ENCODE results near the gene HS6ST2.

HS6ST2 gene

GRCh38 chrX:132875650-132876522, 82.5 kb downstream of the HS6ST2 start:
- Histone ChIP-seq H3K4me1 (ENCODE audit: control extremely low read depth in 1 of 4, control insufficient read depth in 4 of 4, insufficient read depth in 4 of 4, low read length in 3 of 4) (no peaks in the 10 kb centered on the region), H3K27ac (ENCODE audit: insufficient read depth in 1 of 2, low read depth in 1 of 2, low read length in 2 of 2, poor library complexity in 1 of 2, severe bottlenecking in 2 of 2) (no peak overlapping the region), H3K36me3 (ENCODE audit: control insufficient read depth in 4 of 4, insufficient read depth in 4 of 4, low read length in 3 of 4) (no peaks in the 10 kb centered on the region), H3K27me3 (replicated peaks in 2 of 5; ENCODE audit: control insufficient read depth in 4 of 5, insufficient read depth in 5 of 5, low read length in 4 of 5) (peaks cover 0 to 9% (median 0%) of the 10 kb centered on the region in 5 experiments), H3K9me3 (ENCODE audit: control extremely low read depth in 1 of 5, control insufficient read depth in 4 of 5, insufficient read depth in 2 of 5, low read depth in 1 of 5, low read length in 4 of 5) (no peaks in the 10 kb centered on the region), H3K4me3 (ENCODE audit: control insufficient read depth in 1 of 7, extremely low read depth in 1 of 7, insufficient read depth in 4 of 7, low read depth in 2 of 7, low read length in 6 of 7) (no peak overlapping the region)
- POLR2A ChIA-PET, result no interaction called here
- CTCF ChIA-PET, result no interaction called here
- 62% methylated on average over 3 of the region's 3 CpGs for WGBS (ENCODE audit: insufficient coverage)
- DNase-seq, result no peak

GRCh38 chrX:132862562-132862961, 95.9 kb downstream of the HS6ST2 start:
- peak in 1 of 3 donors; percentile 2 for DNase-seq
- Histone ChIP-seq H3K36me3 (ENCODE audit: control insufficient read depth in 4 of 4, insufficient read depth in 4 of 4, low read length in 3 of 4) (no peaks in the 10 kb centered on the region), H3K9me3 (ENCODE audit: control extremely low read depth in 1 of 5, control insufficient read depth in 4 of 5, insufficient read depth in 2 of 5, low read depth in 1 of 5, low read length in 4 of 5) (peaks cover 0 to 1% (median 0%) of the 10 kb centered on the region in 5 experiments), H3K27me3 (replicated peaks in 2 of 5; ENCODE audit: control insufficient read depth in 4 of 5, insufficient read depth in 5 of 5, low read length in 4 of 5) (peaks cover 0 to 2% (median 0%) of the 10 kb centered on the region in 5 experiments), H3K27ac (ENCODE audit: insufficient read depth in 1 of 2, low read depth in 1 of 2, low read length in 2 of 2, poor library complexity in 1 of 2, severe bottlenecking in 2 of 2) (no peak overlapping the region), H3K4me1 (ENCODE audit: control extremely low read depth in 1 of 4, control insufficient read depth in 4 of 4, insufficient read depth in 4 of 4, low read length in 3 of 4) (peaks cover 0 to 6% (median under 1%) of the 10 kb centered on the region in 4 experiments), H3K4me3 (ENCODE audit: control insufficient read depth in 1 of 7, extremely low read depth in 1 of 7, insufficient read depth in 4 of 7, low read depth in 2 of 7, low read length in 6 of 7) (no peak overlapping the region)
- POLR2A ChIA-PET, result no interaction called here
- CTCF ChIA-PET, result no interaction called here
- 74% methylated on average over 2 of the region's 3 CpGs for WGBS (ENCODE audit: insufficient coverage)

GRCh38 chrX:132861076-132861475, 97.4 kb downstream of the HS6ST2 start:
- Histone ChIP-seq H3K27ac (ENCODE audit: insufficient read depth in 1 of 2, low read depth in 1 of 2, low read length in 2 of 2, poor library complexity in 1 of 2, severe bottlenecking in 2 of 2) (no peak overlapping the region), H3K36me3 (ENCODE audit: control insufficient read depth in 4 of 4, insufficient read depth in 4 of 4, low read length in 3 of 4) (no peaks in the 10 kb centered on the region), H3K9me3 (ENCODE audit: control extremely low read depth in 1 of 5, control insufficient read depth in 4 of 5, insufficient read depth in 2 of 5, low read depth in 1 of 5, low read length in 4 of 5) (no peaks in the 10 kb centered on the region), H3K4me3 (ENCODE audit: control insufficient read depth in 1 of 7, extremely low read depth in 1 of 7, insufficient read depth in 4 of 7, low read depth in 2 of 7, low read length in 6 of 7) (no peak overlapping the region), H3K4me1 (ENCODE audit: control extremely low read depth in 1 of 4, control insufficient read depth in 4 of 4, insufficient read depth in 4 of 4, low read length in 3 of 4) (peaks cover 0 to 6% (median under 1%) of the 10 kb centered on the region in 4 experiments), H3K27me3 (replicated peaks in 2 of 5; ENCODE audit: control insufficient read depth in 4 of 5, insufficient read depth in 5 of 5, low read length in 4 of 5) (peaks cover 0 to 2% (median 0%) of the 10 kb centered on the region in 5 experiments)
- WGBS (ENCODE audit: insufficient coverage), result 40% methylated on average over 1 of the region's 3 CpGs
- CTCF ChIA-PET, result no interaction called here
- POLR2A ChIA-PET, result no interaction called here
- DNase-seq, result peak in 1 of 3 donors; percentile 4

- Histone ChIP-seq H3K36me3 (ENCODE audit: control insufficient read depth in 4 of 4, insufficient read depth in 4 of 4, low read length in 3 of 4) (no peaks in the 10 kb centered on the region), H3K4me1 (ENCODE audit: control extremely low read depth in 1 of 4, control insufficient read depth in 4 of 4, insufficient read depth in 4 of 4, low read length in 3 of 4) (peaks cover 0 to 6% (median under 1%) of the 10 kb centered on the region in 4 experiments), H3K9me3 (ENCODE audit: control extremely low read depth in 1 of 5, control insufficient read depth in 4 of 5, insufficient read depth in 2 of 5, low read depth in 1 of 5, low read length in 4 of 5) (peaks cover 0 to under 1% (median 0%) of the 10 kb centered on the region in 5 experiments), H3K4me3 (ENCODE audit: control insufficient read depth in 1 of 7, extremely low read depth in 1 of 7, insufficient read depth in 4 of 7, low read depth in 2 of 7, low read length in 6 of 7) (no peak overlapping the region), H3K27me3 (replicated peaks in 2 of 5; ENCODE audit: control insufficient read depth in 4 of 5, insufficient read depth in 5 of 5, low read length in 4 of 5) (peaks cover 0 to 2% (median 0%) of the 10 kb centered on the region in 5 experiments), H3K27ac (ENCODE audit: insufficient read depth in 1 of 2, low read depth in 1 of 2, low read length in 2 of 2, poor library complexity in 1 of 2, severe bottlenecking in 2 of 2) (no peak overlapping the region)
- DNase-seq, result no peak
- CTCF ChIA-PET, result interaction anchor here (1.2 kb wide), 1 partner anchor 14 kb away, joined by 3 read pairs; no protein-coding TSS in a partner anchor
- POLR2A ChIA-PET, result interaction anchor here (0.6 kb wide), 1 partner anchor 34 kb away, joined by 3 read pairs; no protein-coding TSS in a partner anchor
Measured at GRCh38 chrX:132860200-132860599, 98.2 kb downstream of the HS6ST2 start.

GRCh38 chrX:132858018-132858417, 100.4 kb downstream of the HS6ST2 start:
- CTCF ChIA-PET, result no interaction called here
- H3K36me3 ChIP-seq (ENCODE audit: control insufficient read depth in 4 of 4, insufficient read depth in 4 of 4, low read length in 3 of 4), result no peaks in the 10 kb centered on the region
- peaks cover 0 to 1% (median 0%) of the 10 kb centered on the region in 5 experiments for H3K9me3 ChIP-seq (ENCODE audit: control extremely low read depth in 1 of 5, control insufficient read depth in 4 of 5, insufficient read depth in 2 of 5, low read depth in 1 of 5, low read length in 4 of 5)
- POLR2A ChIA-PET, result no interaction called here
- H3K4me3 ChIP-seq (ENCODE audit: control insufficient read depth in 1 of 7, extremely low read depth in 1 of 7, insufficient read depth in 4 of 7, low read depth in 2 of 7, low read length in 6 of 7), result no peak overlapping the region
- peaks cover 0 to 6% (median under 1%) of the 10 kb centered on the region in 4 experiments for H3K4me1 ChIP-seq (ENCODE audit: control extremely low read depth in 1 of 4, control insufficient read depth in 4 of 4, insufficient read depth in 4 of 4, low read length in 3 of 4)
- DNase-seq, result peak in 2 of 3 donors; percentile 9 to 10
- H3K27ac ChIP-seq (ENCODE audit: insufficient read depth in 1 of 2, low read depth in 1 of 2, low read length in 2 of 2, poor library complexity in 1 of 2, severe bottlenecking in 2 of 2), result no peak overlapping the region
- peaks cover 0 to 1% (median 0%) of the 10 kb centered on the region in 5 experiments for H3K27me3 ChIP-seq (replicated peaks in 2 of 5; ENCODE audit: control insufficient read depth in 4 of 5, insufficient read depth in 5 of 5, low read length in 4 of 5)

- Histone ChIP-seq H3K4me1 (ENCODE audit: control extremely low read depth in 1 of 4, control insufficient read depth in 4 of 4, insufficient read depth in 4 of 4, low read length in 3 of 4) (peaks cover 0 to 6% (median under 1%) of the 10 kb centered on the region in 4 experiments), H3K36me3 (ENCODE audit: control insufficient read depth in 4 of 4, insufficient read depth in 4 of 4, low read length in 3 of 4) (no peaks in the 10 kb centered on the region), H3K27ac (ENCODE audit: insufficient read depth in 1 of 2, low read depth in 1 of 2, low read length in 2 of 2, poor library complexity in 1 of 2, severe bottlenecking in 2 of 2) (no peak overlapping the region), H3K9me3 (ENCODE audit: control extremely low read depth in 1 of 5, control insufficient read depth in 4 of 5, insufficient read depth in 2 of 5, low read depth in 1 of 5, low read length in 4 of 5) (peaks cover 0 to 1% (median 0%) of the 10 kb centered on the region in 5 experiments), H3K4me3 (ENCODE audit: control insufficient read depth in 1 of 7, extremely low read depth in 1 of 7, insufficient read depth in 4 of 7, low read depth in 2 of 7, low read length in 6 of 7) (no peak overlapping the region), H3K27me3 (replicated peaks in 2 of 5; ENCODE audit: control insufficient read depth in 4 of 5, insufficient read depth in 5 of 5, low read length in 4 of 5) (no peaks in the 10 kb centered on the region)
- CTCF ChIA-PET, result no interaction called here
- no peak for DNase-seq
- WGBS (ENCODE audit: insufficient coverage), result 95% methylated on average over 2 of the region's 6 CpGs
- POLR2A ChIA-PET, result no interaction called here
Measured at GRCh38 chrX:132855780-132856341, 102.6 kb downstream of the HS6ST2 start.

- Histone ChIP-seq H3K36me3 (ENCODE audit: control insufficient read depth in 4 of 4, insufficient read depth in 4 of 4, low read length in 3 of 4) (no peaks in the 10 kb centered on the region), H3K27me3 (replicated peaks in 2 of 5; ENCODE audit: control insufficient read depth in 4 of 5, insufficient read depth in 5 of 5, low read length in 4 of 5) (peaks cover 0 to 8% (median 0%) of the 10 kb centered on the region in 5 experiments), H3K27ac (ENCODE audit: insufficient read depth in 1 of 2, low read depth in 1 of 2, low read length in 2 of 2, poor library complexity in 1 of 2, severe bottlenecking in 2 of 2) (no peak overlapping the region), H3K9me3 (ENCODE audit: control extremely low read depth in 1 of 5, control insufficient read depth in 4 of 5, insufficient read depth in 2 of 5, low read depth in 1 of 5, low read length in 4 of 5) (peaks cover 0 to 1% (median 0%) of the 10 kb centered on the region in 5 experiments), H3K4me1 (ENCODE audit: control extremely low read depth in 1 of 4, control insufficient read depth in 4 of 4, insufficient read depth in 4 of 4, low read length in 3 of 4) (peaks cover 0 to 3% (median under 1%) of the 10 kb centered on the region in 4 experiments), H3K4me3 (ENCODE audit: control insufficient read depth in 1 of 7, extremely low read depth in 1 of 7, insufficient read depth in 4 of 7, low read depth in 2 of 7, low read length in 6 of 7) (no peak overlapping the region)
- no peak for DNase-seq
- ChIA-PET POLR2A (no interaction called here), CTCF (no interaction called here)
- WGBS (ENCODE audit: insufficient coverage), result 80% methylated on average over 2 of the region's 3 CpGs
Measured at GRCh38 chrX:132853040-132853439, 105.4 kb downstream of the HS6ST2 start.
